NCI-H345 (cell line): ENCODE results near the gene PLXNA3.
"Not testable (repeated sequence)": the region's sequence is repeated elsewhere in the genome, so short reads cannot be mapped to it uniquely, and the experiment has no call there.

Source experiments
- DNase-seq: peaks from one replicate; lab custom pipeline; 2025; lab: John Stamatoyannopoulos, UW

PLXNA3 gene

DNA sequence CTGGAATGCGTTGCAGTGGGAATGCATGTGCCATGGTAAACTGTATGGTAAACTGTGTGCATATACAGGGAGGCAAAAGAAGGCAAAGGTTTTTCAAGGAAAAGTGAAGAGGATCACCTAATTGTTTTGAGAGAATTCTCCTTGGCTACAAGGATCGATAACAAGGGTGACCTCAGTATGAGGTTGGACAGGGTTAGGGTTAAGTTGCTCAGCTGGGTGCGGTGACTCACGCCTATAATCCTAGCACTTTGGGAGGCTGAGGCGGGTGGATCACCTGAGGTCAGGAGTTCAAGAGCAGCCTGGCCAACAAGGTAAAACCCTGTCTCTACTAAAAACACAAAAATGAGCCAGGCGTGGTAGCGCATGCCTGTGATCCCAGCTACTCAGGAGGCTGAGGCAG lies 43.3 kb downstream of the PLXNA3 start:
- not testable (repeated sequence) for DNase-seq

GRCh38 chrX:154502098-154502497 lies 44.0 kb downstream of the PLXNA3 start:
- no peak for DNase-seq

DNA sequence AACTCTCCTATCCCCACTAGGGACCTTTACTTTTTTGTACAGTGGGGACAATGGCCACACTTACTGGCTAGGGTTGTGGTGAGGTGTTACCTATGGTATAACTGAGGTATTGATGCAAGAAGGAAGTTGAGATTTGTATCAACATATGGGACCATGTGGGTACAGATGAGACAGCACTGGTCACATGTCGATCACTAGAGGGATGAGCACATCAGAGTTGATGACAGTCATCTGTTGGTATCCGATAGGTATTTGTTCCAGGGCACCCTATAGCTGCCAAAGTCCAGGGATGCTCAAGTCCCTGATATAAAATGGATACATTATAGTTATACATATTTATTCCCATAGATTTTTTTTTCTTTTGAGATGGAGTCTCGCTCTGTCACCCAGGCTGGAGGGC lies 44.9 kb downstream of the PLXNA3 start:
- no peak for DNase-seq

DNA sequence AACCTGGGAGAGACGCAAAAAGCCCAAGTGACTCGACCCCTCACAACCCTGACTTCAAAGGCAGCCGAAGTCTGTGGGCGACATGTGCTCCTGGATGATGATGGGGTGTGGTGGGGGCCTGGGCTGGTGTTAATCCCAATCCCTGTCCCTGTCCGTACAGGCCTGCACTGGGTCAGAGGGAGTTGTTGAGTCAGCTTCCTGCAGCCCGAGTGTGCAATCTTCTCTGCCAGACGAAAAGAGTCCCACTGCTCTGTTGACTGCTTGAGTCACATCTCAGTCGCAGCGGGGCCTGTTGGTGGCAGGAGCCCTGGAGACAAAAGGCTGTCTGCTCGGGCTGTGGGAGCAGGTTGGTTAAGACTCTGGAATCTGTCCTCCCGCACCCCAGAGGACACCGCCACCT lies 47.7 kb downstream of the PLXNA3 start:
- no peak for DNase-seq

- no peak for DNase-seq
These were observed 48.6 kb downstream of the PLXNA3 start for GRCh38 chrX:154506483-154507332.

DNA sequence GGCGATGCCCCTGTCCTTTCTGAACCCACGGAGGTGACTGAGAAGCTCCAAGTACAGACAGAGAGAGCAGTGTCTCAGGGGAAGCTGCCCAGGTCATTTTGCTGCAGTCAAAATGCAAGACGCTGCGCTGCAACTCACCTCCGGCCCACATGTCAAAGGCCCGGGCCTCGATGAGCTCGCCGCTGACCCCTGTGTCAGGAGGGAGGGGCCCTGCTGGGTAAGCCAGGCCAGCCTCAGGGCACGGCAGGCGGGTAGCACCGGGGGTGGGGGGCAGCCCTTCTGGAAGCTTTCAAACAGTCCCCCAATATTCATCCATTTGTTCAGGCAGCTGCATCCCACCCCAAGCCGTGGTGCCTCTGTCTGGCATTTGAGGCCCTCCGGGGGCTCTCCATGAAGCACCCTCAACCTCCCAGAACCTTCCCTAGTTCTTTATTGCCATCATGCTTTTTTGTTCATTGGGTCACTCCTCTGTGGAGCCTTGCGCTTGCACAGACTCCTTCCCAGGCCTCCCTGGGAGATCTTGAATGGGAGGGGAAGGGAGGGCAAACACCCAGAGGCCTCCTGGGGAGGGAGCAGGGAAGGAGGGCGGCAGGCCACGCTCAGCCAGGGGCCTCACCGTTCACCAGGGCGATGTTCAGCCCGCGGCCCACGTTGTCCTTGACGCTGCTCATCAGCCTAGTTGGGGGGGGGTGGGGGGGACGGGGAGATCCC lies 49.7 kb downstream of the PLXNA3 start:
- DNase-seq, result no peak

DNA sequence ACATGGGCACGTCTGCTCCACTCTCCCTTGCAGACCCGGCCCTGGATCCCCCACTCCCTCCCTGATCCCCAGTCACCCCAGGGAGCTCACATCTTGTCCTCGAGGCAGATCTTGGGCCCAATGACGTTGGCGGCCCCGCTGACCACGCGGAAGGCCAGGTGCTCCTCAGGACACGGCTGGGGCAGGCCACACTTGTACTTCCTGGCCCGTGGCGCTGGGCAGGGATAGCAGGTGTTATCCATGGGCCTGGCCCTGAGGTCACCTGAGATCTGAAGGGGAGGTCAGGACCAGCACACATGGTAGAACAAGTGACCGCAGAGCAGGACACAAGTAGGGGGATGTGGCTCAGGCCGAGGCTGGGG lies 50.3 kb downstream of the PLXNA3 start:
- no peak for DNase-seq

DNA sequence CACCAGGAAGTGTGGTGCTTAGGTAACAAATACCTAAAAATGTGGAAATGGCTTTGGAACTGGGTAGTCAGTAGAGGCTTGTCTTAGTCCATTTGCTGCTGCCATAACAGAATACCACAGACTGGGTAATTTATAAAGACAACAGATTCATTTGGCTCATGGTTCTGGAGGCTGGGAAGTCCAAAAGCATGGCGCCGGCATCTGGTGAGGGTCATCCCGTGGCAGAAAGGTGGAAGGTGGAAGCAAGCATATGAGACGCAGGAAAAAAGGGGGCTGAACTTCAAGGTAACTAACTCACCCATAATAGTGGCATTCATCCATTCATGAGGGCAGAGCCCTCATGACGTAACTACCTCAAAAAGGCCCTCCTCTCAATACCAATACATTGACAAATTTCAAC lies 51.4 kb downstream of the PLXNA3 start:
- DNase-seq, result no peak

DNA sequence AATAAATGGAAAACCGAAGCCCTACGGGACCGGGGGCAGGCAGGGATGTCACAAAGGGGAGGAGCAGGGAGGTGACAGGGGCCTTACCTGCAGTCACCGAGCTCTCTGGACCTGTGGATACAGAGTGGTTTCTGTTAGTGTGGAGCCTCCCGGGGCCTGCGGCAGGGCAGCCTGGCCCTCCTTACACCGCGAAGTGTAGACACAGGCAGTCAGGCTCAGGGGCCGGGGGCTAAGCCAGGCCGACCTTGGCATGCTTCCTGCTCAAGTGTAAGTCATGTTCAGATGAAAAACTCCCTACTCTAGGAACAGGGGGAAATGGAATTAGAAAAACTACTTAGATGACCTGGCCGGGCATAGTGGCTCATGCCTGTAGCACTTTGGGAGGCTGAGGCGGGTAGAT lies 53.7 kb downstream of the PLXNA3 start:
- no peak for DNase-seq

DNA sequence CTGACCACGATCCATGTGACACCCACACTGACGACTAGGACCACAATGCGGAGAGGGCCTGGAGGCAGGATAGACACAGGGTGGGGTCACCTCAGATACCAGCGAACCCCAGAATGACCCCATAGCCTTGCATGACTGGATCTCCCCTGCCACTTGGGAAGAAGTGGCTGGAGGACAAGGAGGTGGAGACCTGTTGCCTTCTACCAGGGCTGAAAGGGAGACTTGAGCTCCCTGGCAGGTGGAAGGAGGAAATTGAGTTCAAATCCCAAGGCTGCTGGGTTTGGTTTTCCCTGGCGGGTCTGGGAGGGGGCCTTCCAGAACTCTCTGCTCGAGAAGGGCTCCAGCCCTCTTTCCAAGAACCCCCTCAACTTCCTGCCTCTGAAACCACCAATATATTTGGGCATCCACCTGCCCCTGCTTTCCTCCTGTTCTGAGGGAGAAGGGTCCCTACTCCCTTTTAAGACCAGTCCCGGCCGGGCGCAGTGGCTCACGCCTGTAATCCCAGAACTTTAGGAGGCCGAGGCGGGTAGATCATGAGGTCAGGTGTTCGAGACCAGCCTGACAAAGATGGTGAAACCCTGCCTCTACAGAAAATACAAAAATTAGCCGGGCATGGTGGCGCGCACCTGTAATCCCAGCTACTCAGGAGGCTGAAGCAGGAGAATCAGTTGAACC lies 54.9 kb downstream of the PLXNA3 start:
- no peak for DNase-seq

DNA sequence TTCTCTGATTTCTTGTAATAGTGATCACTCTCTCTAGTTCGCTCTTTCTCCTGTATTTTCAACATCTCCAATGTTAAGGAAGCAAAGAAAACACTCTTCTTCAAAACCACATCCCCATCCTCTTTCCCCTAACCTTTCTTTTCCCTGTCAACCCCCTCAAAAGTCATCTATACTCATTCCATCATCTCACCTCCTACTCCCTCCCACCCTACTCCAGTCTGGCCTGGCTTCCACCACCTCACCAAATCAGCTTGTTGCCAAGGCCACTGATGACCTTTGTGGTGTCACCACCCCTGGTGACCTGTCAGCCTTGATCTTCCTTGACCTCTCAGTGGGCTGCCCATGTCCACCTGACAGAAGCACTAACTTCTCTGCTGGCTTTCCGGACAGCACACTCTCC lies 55.6 kb downstream of the PLXNA3 start:
- no peak for DNase-seq

- peak; percentile 27 for DNase-seq
These were observed 57.2 kb downstream of the PLXNA3 start for GRCh38 chrX:154515090-154515965.

GRCh38 chrX:154515966-154516655 lies 58.0 kb downstream of the PLXNA3 start, which contains the start of gene FAM3A:
Gene FAM3A (minus strand): TSS chrX:154516232. CDS start chrX:154515772, 460 bp downstream.
- DNase-seq, result peak; percentile 88

DNA sequence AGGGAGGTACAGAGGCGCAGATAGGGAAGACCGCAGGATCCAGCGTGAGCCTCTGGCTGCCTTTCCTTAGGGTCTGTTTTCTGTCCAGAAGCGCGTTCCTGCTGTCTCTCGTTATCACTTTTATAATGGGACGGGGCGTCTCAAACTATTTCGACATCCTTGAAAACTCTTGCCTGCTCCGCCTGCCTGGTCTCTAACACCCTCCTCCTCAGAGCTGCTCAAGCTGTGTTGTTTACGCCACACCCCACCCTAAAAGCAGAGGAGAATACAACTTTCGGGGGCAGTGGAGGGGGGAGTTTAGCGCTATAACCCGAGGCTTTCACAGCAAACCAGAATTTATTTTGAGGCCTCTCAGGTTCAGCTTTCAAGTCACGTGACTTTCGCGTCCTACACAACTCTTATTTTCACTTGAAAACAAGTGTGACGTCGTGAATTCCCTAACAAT lies 58.6 kb downstream of the PLXNA3 start:
- DNase-seq, result no peak

GRCh38 chrX:154517101-154517781 lies 59.2 kb downstream of the PLXNA3 start:
- DNase-seq, result no peak

DNA sequence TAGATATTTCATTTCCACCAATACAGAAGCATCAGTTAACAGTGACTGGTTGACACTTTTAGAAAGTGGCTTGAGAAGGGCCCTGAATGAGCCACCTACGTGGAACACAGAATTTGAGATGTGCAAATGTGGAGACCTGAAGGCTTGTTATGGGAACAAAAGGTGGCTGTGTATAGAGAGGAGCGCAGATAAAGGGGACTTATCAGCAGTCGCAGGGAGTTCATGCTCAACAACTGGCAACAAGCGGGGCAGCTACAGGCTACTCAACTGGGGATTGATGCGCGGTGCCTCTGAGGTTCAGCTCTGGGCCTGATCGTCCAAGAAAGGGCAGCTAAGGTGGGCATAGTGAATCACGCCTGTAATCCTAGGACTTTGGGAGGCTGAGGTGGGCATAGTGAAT lies 61.3 kb downstream of the PLXNA3 start:
- no peak for DNase-seq

- no peak for DNase-seq
These were observed 67.8 kb downstream of the PLXNA3 start for GRCh38 chrX:154525606-154526490.

DNA sequence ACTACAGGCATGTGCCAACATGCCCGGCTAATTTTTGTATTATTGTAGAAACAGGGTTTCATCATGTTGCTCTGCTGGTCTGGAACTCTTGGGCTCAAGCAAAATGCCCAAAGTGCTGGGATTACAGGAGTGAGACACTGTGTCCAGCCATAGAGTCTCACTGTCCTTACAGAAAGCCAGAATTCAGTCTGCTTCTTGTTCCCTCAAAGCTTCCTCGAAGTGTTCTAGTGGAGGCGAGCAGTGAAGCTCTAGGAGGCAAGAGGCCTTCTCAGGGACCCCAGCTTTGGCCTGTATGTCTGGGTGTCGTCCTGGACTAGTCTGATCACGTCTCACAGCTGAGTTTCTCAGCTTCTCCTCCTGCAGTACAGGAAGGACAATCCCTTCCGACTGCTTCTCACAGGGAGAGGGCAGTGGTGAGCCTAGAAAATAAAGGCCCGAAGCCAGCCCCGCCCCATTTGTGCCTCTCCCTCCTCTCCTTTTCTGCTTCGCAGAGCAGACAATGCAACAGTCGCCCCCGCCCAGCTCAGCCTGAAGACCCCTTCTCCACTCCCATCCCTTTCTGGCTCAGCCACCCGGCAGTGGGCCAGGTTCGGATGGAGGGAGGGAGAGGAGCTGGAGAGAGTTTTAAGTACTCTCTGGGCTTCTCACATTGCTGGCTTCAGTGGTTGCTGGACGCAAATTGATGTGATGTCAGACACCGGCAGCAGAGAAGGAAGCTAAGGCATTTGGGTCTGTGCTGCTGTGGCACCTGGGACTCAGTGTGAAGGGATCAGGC lies 69.0 kb downstream of the PLXNA3 start:
- DNase-seq, result peak; percentile 65
